HepG2 (cell line): Measurements from ENCODE around the gene SRSF3.

Experiments used
- ELF4 ChIP-seq: sonication (generic); formaldehyde crosslinking; IDR thresholded peaks from 2 replicates; pipeline ENCODE4 v1.5.0; 2020; ENCODE audit warnings: missing genetic modification reagents, mild to moderate bottlenecking, moderate library complexity, borderline replicate concordance
- EP300 ChIP-seq, 3 experiments: sonication (generic) in 1 of 3; formaldehyde crosslinking in 1 of 3; IDR thresholded peaks; 2 replicates each; pipeline versions ENCODE4 v1.5.1 to v1.6.1; 2011 to 2020; ENCODE audit warnings: low read depth in 2 of 3, low read length in 2 of 3, borderline replicate concordance in 1 of 3, improper control_type of control experiment in 1 of 3, mild to moderate bottlenecking in 1 of 3, missing genetic modification reagents in 1 of 3, moderate library complexity in 1 of 3
- JUND ChIP-seq: sonication (generic); formaldehyde crosslinking; IDR thresholded peaks from 2 replicates; pipeline ENCODE4 v1.8.0; 2022; ENCODE audit warnings: mild to moderate bottlenecking, missing genetic modification reagents
- KDM5B ChIP-seq: sonication (generic); formaldehyde crosslinking; IDR thresholded peaks from 2 replicates; pipeline ENCODE4 v1.4.0; 2020; ENCODE audit warnings: missing genetic modification reagents, mild to moderate bottlenecking, borderline replicate concordance
- NPAS2 ChIP-seq: sonication (generic); formaldehyde crosslinking; IDR thresholded peaks from 2 replicates; pipeline ENCODE4 v1.8.0; 2022; ENCODE audit warnings: mild to moderate bottlenecking, missing genetic modification reagents, borderline replicate concordance
- RXRA ChIP-seq: sonication (generic); formaldehyde crosslinking; IDR thresholded peaks from 2 replicates; pipeline ENCODE4 v1.5.1; 2020; ENCODE audit warnings: missing genetic modification reagents
- SMAD1 ChIP-seq: sonication (generic); formaldehyde crosslinking; IDR thresholded peaks from 2 replicates; pipeline ENCODE4 v1.4.0; 2020; ENCODE audit warnings: missing genetic modification reagents, low read depth, mild to moderate bottlenecking, borderline replicate concordance
- TAF1 ChIP-seq: sonication (generic); formaldehyde crosslinking; IDR thresholded peaks from 2 replicates; pipeline ENCODE4 v1.4.0; 2020; ENCODE audit warnings: missing genetic modification reagents
- TF ChIP-seq, protein P1 (sequence below): sonication (generic); formaldehyde crosslinking; IDR thresholded peaks from 2 replicates; pipeline ENCODE4 v1.4.0; 2020; ENCODE audit warnings: low read depth, mild to moderate bottlenecking, missing genetic modification reagents
- TF ChIP-seq, protein P2 (sequence below): fragments of 450-650 bp; IDR thresholded peaks from 2 replicates; pipeline ENCODE4 v1.6.1; 2016
- TF ChIP-seq, protein P3 (sequence below): sonication (generic); formaldehyde crosslinking; IDR thresholded peaks from 2 replicates; pipeline ENCODE4 v1.5.0; 2020; ENCODE audit warnings: mild to moderate bottlenecking, missing genetic modification reagents, moderate library complexity

DNA sequence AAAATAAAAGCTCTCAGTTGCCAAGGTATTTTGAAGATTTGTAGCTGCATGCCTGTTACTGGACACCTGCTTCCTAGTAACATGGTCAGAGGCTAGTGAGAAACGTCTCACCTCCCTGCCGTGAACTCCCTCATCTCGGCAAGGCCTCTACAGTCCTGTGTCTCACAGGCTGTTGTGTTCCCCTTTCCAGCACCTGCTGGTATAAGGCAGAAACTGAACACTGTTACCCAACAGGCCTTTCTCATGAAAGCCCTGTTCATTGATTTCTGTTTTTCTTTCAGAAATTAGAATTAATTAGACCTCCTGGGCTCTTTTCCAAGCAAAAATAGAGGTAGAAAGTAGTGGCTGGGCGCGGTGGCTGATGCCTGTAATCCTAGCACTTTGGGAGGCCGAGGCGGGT is 17.6 kb upstream of the SRSF3 start:
- TF ChIP-seq NPAS2 (no peak), SMAD1 (CRISPR knock-in tag) (no peak), RXRA (CRISPR knock-in tag) (no peak), JUND (CRISPR knock-in tag) (no peak), KDM5B (CRISPR knock-in tag) (no peak), ELF4 (CRISPR knock-in tag) (no peak), TAF1 (CRISPR knock-in tag) (no peak), EP300 (IDR thresholded peaks at IDR 0.05; ENCODE audit: low read depth in 2 of 2, low read length in 2 of 2) (no peak), EP300 (CRISPR knock-in tag; IDR thresholded peaks at IDR 0.05; ENCODE audit: borderline replicate concordance) (no peak)
- TF ChIP-seq, protein P1, sequence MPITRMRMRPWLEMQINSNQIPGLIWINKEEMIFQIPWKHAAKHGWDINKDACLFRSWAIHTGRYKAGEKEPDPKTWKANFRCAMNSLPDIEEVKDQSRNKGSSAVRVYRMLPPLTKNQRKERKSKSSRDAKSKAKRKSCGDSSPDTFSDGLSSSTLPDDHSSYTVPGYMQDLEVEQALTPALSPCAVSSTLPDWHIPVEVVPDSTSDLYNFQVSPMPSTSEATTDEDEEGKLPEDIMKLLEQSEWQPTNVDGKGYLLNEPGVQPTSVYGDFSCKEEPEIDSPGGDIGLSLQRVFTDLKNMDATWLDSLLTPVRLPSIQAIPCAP (CRISPR knock-in tag) = no peak
- TF ChIP-seq, protein P2, sequence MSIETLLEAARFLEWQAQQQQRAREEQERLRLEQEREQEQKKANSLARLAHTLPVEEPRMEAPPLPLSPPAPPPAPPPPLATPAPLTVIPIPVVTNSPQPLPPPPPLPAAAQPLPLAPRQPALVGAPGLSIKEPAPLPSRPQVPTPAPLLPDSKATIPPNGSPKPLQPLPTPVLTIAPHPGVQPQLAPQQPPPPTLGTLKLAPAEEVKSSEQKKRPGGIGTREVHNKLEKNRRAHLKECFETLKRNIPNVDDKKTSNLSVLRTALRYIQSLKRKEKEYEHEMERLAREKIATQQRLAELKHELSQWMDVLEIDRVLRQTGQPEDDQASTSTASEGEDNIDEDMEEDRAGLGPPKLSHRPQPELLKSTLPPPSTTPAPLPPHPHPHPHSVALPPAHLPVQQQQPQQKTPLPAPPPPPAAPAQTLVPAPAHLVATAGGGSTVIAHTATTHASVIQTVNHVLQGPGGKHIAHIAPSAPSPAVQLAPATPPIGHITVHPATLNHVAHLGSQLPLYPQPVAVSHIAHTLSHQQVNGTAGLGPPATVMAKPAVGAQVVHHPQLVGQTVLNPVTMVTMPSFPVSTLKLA = no peak
- TF ChIP-seq, protein P3, sequence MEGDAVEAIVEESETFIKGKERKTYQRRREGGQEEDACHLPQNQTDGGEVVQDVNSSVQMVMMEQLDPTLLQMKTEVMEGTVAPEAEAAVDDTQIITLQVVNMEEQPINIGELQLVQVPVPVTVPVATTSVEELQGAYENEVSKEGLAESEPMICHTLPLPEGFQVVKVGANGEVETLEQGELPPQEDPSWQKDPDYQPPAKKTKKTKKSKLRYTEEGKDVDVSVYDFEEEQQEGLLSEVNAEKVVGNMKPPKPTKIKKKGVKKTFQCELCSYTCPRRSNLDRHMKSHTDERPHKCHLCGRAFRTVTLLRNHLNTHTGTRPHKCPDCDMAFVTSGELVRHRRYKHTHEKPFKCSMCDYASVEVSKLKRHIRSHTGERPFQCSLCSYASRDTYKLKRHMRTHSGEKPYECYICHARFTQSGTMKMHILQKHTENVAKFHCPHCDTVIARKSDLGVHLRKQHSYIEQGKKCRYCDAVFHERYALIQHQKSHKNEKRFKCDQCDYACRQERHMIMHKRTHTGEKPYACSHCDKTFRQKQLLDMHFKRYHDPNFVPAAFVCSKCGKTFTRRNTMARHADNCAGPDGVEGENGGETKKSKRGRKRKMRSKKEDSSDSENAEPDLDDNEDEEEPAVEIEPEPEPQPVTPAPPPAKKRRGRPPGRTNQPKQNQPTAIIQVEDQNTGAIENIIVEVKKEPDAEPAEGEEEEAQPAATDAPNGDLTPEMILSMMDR (CRISPR knock-in tag) = no peak
